HEK293 (cell line): Measurements from ENCODE around the gene IL17D.

ENCODE experiments used
- CTCF ChIA-PET: fragments of 350-600 bp; formaldehyde crosslinking; extraction: SDS; loops from one replicate; lab custom pipeline; 2021; ENCODE audit warnings: antibody characterized with exemption; lab: Yijun Ruan, JAX
- POLR2A ChIA-PET: fragments of 300-600 bp; formaldehyde crosslinking; extraction: SDS; loops from one replicate; lab custom pipeline; 2020; ENCODE audit warnings: antibody characterized with exemption, inconsistent platforms; lab: Yijun Ruan, JAX
- H3K27ac ChIP-seq: fragments of 200-500 bp; sonication (Bioruptor generic); 2 replicates; pipeline ENCODE4 v1.5.1; 2014; ENCODE audit warnings: low read depth, low read length, control low read depth, inconsistent platforms; ENCODE audit errors: extremely low read depth
- H3K36me3 ChIP-seq, 2 experiments: fragments of 200-500 bp in 1 of 2; sonication (Bioruptor generic) in 1 of 2; 1 replicate in 1 of 2; 2 replicates in 1 of 2; pipeline ENCODE4 v1.5.1; 2014 to 2017; ENCODE audit warnings: inconsistent platforms in 2 of 2, low read length in 2 of 2; ENCODE audit not compliant: control insufficient read depth in 2 of 2, insufficient read depth in 1 of 2
- H3K4me1 ChIP-seq: fragments of 200-500 bp; sonication (Bioruptor generic); 2 replicates; pipeline ENCODE4 v1.5.1; 2014; ENCODE audit warnings: mild to moderate bottlenecking, low read length, inconsistent platforms; ENCODE audit not compliant: control insufficient read depth, insufficient read depth
- H3K4me3 ChIP-seq: 2 replicates; pipeline ENCODE4 v1.5.1; 2011; ENCODE audit warnings: low read depth, mild to moderate bottlenecking, control low read depth, low read length, moderate library complexity
- H3K9me3 ChIP-seq: fragments of 200-500 bp; sonication (Bioruptor generic); 2 replicates; pipeline ENCODE4 v1.5.1; 2014; ENCODE audit warnings: low read depth, low read length, inconsistent platforms; ENCODE audit not compliant: control insufficient read depth, insufficient read depth
- AEBP2 ChIP-seq: fragments of 450-650 bp; formaldehyde crosslinking; IDR thresholded peaks from 2 replicates; pipeline ENCODE4 v1.5.1; 2016; ENCODE audit warnings: missing biosample characterization, missing genetic modification characterization, borderline replicate concordance
- HOXD13 ChIP-seq: sonication (generic); formaldehyde crosslinking; IDR thresholded peaks from 2 replicates; pipeline ENCODE4 v1.8.0; 2022; ENCODE audit warnings: missing genetic modification reagents, borderline replicate concordance
- PRDM2 ChIP-seq: fragments of 450-650 bp; formaldehyde crosslinking; IDR thresholded peaks from 2 replicates; pipeline ENCODE4 v1.5.1; 2016; ENCODE audit warnings: missing biosample characterization, missing genetic modification characterization, borderline replicate concordance
- SALL2 ChIP-seq: fragments of 450-650 bp; formaldehyde crosslinking; IDR thresholded peaks from 2 replicates; pipeline ENCODE4 v1.5.0; 2017; ENCODE audit warnings: missing biosample characterization, mild to moderate bottlenecking, missing genetic modification characterization, borderline replicate concordance
- WT1 ChIP-seq: fragments of 450-650 bp; formaldehyde crosslinking; IDR thresholded peaks from 2 replicates; pipeline ENCODE4 v1.5.1; 2016; ENCODE audit warnings: missing biosample characterization, missing genetic modification characterization
- ZBTB1 ChIP-seq: fragments of 450-650 bp; formaldehyde crosslinking; IDR thresholded peaks from 2 replicates; pipeline ENCODE4 v1.5.1; 2016; ENCODE audit warnings: missing biosample characterization, missing genetic modification characterization
- ZFP3 ChIP-seq: fragments of 450-650 bp; formaldehyde crosslinking; IDR thresholded peaks from 2 replicates; pipeline ENCODE4 v1.5.1; 2016; ENCODE audit warnings: low read depth, missing biosample characterization, missing genetic modification characterization
- ZIC2 ChIP-seq: fragments of 450-650 bp; formaldehyde crosslinking; IDR thresholded peaks from 2 replicates; pipeline ENCODE4 v1.5.1; 2016; ENCODE audit warnings: missing biosample characterization, missing genetic modification characterization
- ZNF169 ChIP-seq: fragments of 450-650 bp; formaldehyde crosslinking; IDR thresholded peaks from 2 replicates; pipeline ENCODE4 v1.5.1; 2016; ENCODE audit warnings: missing biosample characterization, missing genetic modification characterization
- ZNF280C ChIP-seq: fragments of 450-650 bp; formaldehyde crosslinking; IDR thresholded peaks from 2 replicates; pipeline ENCODE4 v1.5.1; 2016; ENCODE audit warnings: missing biosample characterization, missing genetic modification characterization
- ZNF302 ChIP-seq: fragments of 450-650 bp; formaldehyde crosslinking; IDR thresholded peaks from 2 replicates; pipeline ENCODE4 v1.5.1; 2016; ENCODE audit warnings: missing biosample characterization, missing genetic modification characterization, low read depth
- ZNF324 ChIP-seq: fragments of 450-650 bp; formaldehyde crosslinking; IDR thresholded peaks from 2 replicates; pipeline ENCODE4 v1.5.1; 2016; ENCODE audit warnings: missing biosample characterization, missing genetic modification characterization
- ZNF423 ChIP-seq: fragments of 450-650 bp; formaldehyde crosslinking; IDR thresholded peaks from 2 replicates; pipeline ENCODE4 v1.5.1; 2016; ENCODE audit warnings: missing biosample characterization, missing genetic modification characterization
- ZNF548 ChIP-seq: fragments of 450-650 bp; formaldehyde crosslinking; IDR thresholded peaks from 2 replicates; pipeline ENCODE4 v1.5.1; 2016; ENCODE audit warnings: missing biosample characterization, missing genetic modification characterization
- ZNF561 ChIP-seq: fragments of 450-650 bp; IDR thresholded peaks from 2 replicates; pipeline ENCODE4 v1.5.1; 2018; ENCODE audit warnings: missing biosample characterization, missing genetic modification characterization, borderline replicate concordance
- ZNF629 ChIP-seq: fragments of 450-650 bp; formaldehyde crosslinking; IDR thresholded peaks from 2 replicates; pipeline ENCODE4 v1.5.1; 2017; ENCODE audit warnings: missing biosample characterization, missing genetic modification characterization
- ZNF654 ChIP-seq: fragments of 450-650 bp; formaldehyde crosslinking; IDR thresholded peaks from 2 replicates; pipeline ENCODE4 v1.5.1; 2016; ENCODE audit warnings: low read depth, missing biosample characterization, missing genetic modification characterization
- ZNF837 ChIP-seq: fragments of 450-650 bp; formaldehyde crosslinking; IDR thresholded peaks from 2 replicates; pipeline ENCODE4 v1.5.1; 2016; ENCODE audit warnings: missing biosample characterization, missing genetic modification characterization
- ZSCAN5A ChIP-seq: fragments of 450-650 bp; formaldehyde crosslinking; IDR thresholded peaks from 2 replicates; pipeline ENCODE4 v1.5.1; 2016; ENCODE audit warnings: missing biosample characterization, missing genetic modification characterization

Gene IL17D

GRCh38 chr13:20714563-20715329 is 11.2 kb downstream of the IL17D start:
- ChIA-PET POLR2A (no interaction called here), CTCF (interaction anchor here (0.9 to 2.0 kb wide), 4 partner anchors 9 to 208 kb away, joined by 3 to 8 read pairs (median 3); no protein-coding TSS in a partner anchor)
- Histone ChIP-seq H3K4me3 (no peak overlapping the region), H3K4me1 (no peaks in the 10 kb centered on the region), H3K27ac (no peak overlapping the region), H3K36me3 (no peaks in the 10 kb centered on the region), H3K9me3 (no peaks in the 10 kb centered on the region)
- no peak for TF ChIP-seq ZNF169 (tag by site-specific recombination)
- TF ChIP-seq ZNF280C (tag by site-specific recombination): no peak
- TF ChIP-seq ZNF629 (tag by site-specific recombination): no peak
- no peak for TF ChIP-seq ZIC2 (tag by site-specific recombination)
- no peak for TF ChIP-seq ZNF654 (tag by site-specific recombination)
- TF ChIP-seq WT1 (tag by site-specific recombination): no peak
- TF ChIP-seq ZNF837: no peak
- no peak for TF ChIP-seq ZNF548 (tag by site-specific recombination)
- no peak for TF ChIP-seq ZFP3
- no peak for TF ChIP-seq AEBP2 (tag by site-specific recombination)
- TF ChIP-seq HOXD13 (CRISPR knock-in tag): no peak
- no peak for TF ChIP-seq ZNF423 (tag by site-specific recombination)
- TF ChIP-seq ZNF302 (tag by site-specific recombination): no peak
- no peak for TF ChIP-seq ZNF324 (tag by site-specific recombination)
- TF ChIP-seq ZBTB1: no peak
- TF ChIP-seq SALL2 (tag by site-specific recombination): no peak
- TF ChIP-seq PRDM2 (tag by site-specific recombination): no peak
- no peak for TF ChIP-seq ZNF561 (tag by site-specific recombination)
- TF ChIP-seq ZSCAN5A: no peak
